KBM-7 (cell line): ENCODE measurements around the gene EHBP1.
"Not testable (repeated sequence)": the region's sequence is repeated elsewhere in the genome, so short reads cannot be mapped to it uniquely, and the experiment has no call there.

Experiments used
- DNase-seq: peaks from one replicate; pipeline ENCODE4 v3.0.0-alpha.2; 2015
- in situ Hi-C: fragments of 300-500 bp; cut with MboI; formaldehyde crosslinking; loops from 2 replicates; pipeline ENCODE4 v1.14.3; 2020; ENCODE audit warnings: low sequenced_read_pairs, low pct_unique_long_range_greater_than_20kb, mixed read lengths

EHBP1 gene

GRCh38 chr2:62968668-62969067 lies 263.2 kb downstream of the EHBP1 start:
- in situ Hi-C loops, result no loop called here
- DNase-seq, result no peak

DNA sequence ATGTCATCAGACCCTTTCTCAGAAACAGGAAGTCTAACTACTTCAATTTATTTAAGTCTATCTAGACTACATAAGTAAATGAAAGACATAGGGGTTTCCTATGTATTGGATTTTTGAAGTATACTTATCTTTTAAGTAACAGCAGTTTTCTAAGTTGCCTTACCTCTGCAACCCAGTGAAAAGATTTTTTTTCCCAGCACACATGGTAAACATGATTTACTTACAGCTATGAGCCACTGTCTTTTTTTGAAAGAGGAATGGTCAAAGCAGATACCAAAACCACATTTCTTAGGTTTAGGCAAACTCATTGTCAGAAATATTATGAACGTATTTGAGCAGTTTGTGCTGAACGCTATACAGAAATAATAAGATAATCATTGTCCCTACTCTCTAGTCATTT lies 266.4 kb downstream of the EHBP1 start:
- peak; percentile 3 for DNase-seq
- in situ Hi-C loops, result no loop called here

DNA sequence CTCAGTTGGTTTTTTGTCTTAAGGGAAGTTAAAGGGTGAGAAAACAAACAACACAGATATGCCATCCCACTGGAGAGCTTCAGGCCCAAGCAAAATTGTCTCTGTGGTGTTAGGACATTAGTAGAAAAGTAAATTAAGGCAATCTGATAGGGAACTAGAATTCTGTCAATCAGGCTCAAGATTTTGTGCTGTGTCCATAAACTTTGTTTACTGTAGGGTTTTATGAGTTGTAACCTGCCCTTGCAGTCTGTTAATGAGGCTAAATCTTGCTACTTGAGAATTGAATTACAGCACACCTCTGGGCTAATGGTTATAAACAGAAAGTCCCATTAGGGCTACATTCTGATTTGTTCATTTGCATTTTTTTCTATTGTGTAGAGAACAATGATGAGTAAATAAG lies 267.1 kb downstream of the EHBP1 start:
- in situ Hi-C loops, result no loop called here
- DNase-seq, result no peak

DNA sequence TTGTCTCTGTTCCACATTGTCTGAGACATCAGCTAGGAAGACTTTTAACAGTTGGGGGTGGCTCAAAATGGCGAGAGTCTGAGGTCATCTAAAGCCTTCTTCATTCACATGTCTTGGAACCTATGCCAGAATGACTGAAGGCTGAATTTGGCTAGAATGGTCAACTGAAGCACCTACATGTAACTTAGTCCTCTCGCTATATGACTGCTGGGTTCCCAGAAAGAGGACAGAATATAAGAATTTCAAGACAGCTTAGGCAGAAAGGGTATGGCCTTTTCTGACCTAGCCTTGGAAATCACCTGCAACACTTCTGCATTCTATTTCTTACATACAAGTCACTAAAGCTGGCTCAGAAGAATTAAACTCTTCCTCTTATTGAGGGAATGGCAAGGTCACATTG lies 269.5 kb downstream of the EHBP1 start:
- no peak for DNase-seq
- in situ Hi-C loops, result no loop called here

- no peak for DNase-seq
- in situ Hi-C loops, result no loop called here
Observed at GRCh38 chr2:62991605-62992004, 286.1 kb downstream of the EHBP1 start.

DNA sequence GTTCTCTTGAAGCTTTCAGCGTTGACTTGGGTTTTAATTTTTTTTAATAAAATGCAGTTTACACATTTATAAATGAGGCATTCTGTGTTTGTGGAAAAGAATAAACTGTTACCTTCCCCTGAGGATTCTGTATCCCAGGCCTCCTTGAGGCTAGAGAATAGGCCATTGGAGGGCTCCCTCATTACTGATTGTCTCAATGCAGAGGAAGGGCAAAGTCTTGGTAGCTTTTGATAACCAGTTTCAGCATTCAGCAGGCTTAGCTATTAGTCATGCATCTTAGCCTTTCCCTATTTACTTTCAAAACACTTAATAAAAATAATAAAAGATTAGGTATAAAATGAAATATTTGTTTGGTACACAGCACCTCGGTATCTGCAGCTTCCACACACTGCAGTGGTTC lies 287.0 kb downstream of the EHBP1 start:
- no peak for DNase-seq
- in situ Hi-C loops, result no loop called here

DNA sequence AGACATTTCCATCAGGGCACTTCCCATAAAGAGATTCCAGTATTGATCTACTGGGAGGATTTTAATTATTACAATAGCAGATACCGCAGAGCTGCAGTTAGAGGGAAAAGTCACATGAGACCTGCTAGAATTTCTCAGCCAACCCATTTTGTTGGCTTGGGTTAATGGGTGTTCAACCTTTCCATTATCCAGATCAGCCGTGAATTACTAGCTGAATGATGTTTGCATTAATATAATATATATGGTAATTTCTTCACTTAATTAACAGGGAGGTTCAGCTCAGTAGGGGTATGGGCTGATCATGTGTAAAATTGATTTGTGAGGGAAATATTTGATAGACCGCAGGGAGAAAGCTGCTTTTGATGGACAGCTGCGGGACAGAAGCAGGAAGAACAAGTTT lies 288.7 kb downstream of the EHBP1 start:
- no peak for DNase-seq
- in situ Hi-C loops, result no loop called here

GRCh38 chr2:62996534-62997186 lies 291.1 kb downstream of the EHBP1 start:
- no peak for DNase-seq
- in situ Hi-C loops, result no loop called here

- in situ Hi-C loops, result no loop called here
- DNase-seq, result no peak
Observed at GRCh38 chr2:62998949-62999348, 293.4 kb downstream of the EHBP1 start.

- no peak for DNase-seq
- in situ Hi-C loops, result no loop called here
Observed at GRCh38 chr2:62999905-63000304, 294.4 kb downstream of the EHBP1 start.

GRCh38 chr2:63000801-63001200 lies 295.3 kb downstream of the EHBP1 start:
- no peak for DNase-seq
- in situ Hi-C loops, result no loop called here

- no peak for DNase-seq
- in situ Hi-C loops, result no loop called here
Observed at GRCh38 chr2:63001576-63001975, 296.1 kb downstream of the EHBP1 start.

DNA sequence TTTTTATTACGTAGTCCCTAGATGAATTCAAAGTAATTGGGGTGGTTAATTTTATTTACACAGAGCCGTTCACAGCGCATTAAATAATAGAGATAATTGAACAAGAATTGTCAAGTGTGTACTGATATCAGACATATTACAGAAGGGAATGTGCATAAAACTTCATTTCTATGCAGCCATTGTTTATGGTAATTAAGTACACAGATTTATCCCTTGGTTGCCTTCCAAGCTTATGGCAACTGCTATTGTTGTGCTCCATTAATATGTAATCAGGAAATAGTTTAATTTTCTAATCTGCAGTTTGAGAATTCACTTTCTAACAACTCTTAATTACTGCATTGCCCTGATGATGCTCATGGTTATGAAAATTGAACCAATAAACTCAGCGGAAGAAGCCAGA lies 297.8 kb downstream of the EHBP1 start:
- no peak for DNase-seq
- in situ Hi-C loops, result no loop called here

GRCh38 chr2:63007813-63008458 lies 302.4 kb downstream of the EHBP1 start:
- in situ Hi-C loops, result no loop called here

GRCh38 chr2:63008838-63009237 lies 303.3 kb downstream of the EHBP1 start:
- in situ Hi-C loops, result no loop called here

More at GRCh38 chr2:63007813-63008458, 302.4 kb downstream of the EHBP1 start:
- no peak for DNase-seq

DNA sequence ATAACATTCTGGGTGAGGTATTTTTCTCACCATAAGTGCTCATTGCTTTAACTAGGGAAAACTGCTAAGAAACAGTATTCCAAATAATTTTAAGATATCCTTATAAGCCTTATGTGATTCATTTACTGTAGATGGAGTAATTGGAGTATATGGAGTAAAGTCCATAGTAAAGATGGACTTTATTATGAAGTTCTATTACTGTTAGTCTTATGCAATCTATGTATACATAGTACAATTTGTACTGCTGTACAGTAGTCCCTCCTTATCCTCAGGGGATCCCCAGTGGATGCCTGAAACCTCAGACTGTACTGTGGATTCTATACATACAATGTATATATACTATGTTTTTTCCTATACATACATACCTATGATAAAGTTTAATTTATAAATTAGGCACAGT lies 304.0 kb downstream of the EHBP1 start:
- DNase-seq, result no peak
- in situ Hi-C loops, result no loop called here

More at GRCh38 chr2:63008838-63009237, 303.3 kb downstream of the EHBP1 start:
- no peak for DNase-seq

GRCh38 chr2:63012541-63012940 lies 307.0 kb downstream of the EHBP1 start:
- DNase-seq, result no peak
- in situ Hi-C loops, result no loop called here

DNA sequence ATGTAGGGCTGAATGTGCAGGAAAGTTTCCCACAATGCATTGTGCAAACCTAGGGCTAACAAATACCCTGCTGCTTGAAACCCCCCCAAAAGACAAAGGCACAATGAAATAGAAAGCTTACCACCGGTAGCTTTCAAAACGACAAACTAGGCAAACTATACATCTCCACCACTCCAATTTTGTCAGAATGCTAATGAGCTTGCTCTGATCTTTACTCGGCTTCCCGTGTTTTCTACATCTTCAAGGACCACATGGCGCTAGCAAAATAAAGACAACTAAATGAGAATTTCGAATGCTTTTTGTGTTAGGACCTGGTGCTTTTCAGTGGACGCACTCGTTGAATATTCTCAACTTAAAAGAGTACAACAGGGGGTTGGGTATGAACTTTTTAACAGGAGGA lies 307.9 kb downstream of the EHBP1 start:
- in situ Hi-C loops, result no loop called here
- no peak for DNase-seq

- no peak for DNase-seq
- in situ Hi-C loops, result no loop called here
Observed at GRCh38 chr2:63015389-63015788, 309.9 kb downstream of the EHBP1 start.

- in situ Hi-C loops, result no loop called here
- DNase-seq, result no peak
Observed at GRCh38 chr2:63018439-63018838, 312.9 kb downstream of the EHBP1 start.

- DNase-seq, in situ Hi-C loops: not testable (repeated sequence)
Observed at GRCh38 chr2:63019686-63020085, 314.2 kb downstream of the EHBP1 start.
